ENCODE data around the gene ARNT2.
A peak's percentile ranks its signal among the peaks of the same experiment; 100 is the strongest.

ARNT2 gene

GRCh38 chr15:80525853-80526252 is 121.7 kb downstream of the ARNT2 start:
- no peak for DNase-seq

DNA sequence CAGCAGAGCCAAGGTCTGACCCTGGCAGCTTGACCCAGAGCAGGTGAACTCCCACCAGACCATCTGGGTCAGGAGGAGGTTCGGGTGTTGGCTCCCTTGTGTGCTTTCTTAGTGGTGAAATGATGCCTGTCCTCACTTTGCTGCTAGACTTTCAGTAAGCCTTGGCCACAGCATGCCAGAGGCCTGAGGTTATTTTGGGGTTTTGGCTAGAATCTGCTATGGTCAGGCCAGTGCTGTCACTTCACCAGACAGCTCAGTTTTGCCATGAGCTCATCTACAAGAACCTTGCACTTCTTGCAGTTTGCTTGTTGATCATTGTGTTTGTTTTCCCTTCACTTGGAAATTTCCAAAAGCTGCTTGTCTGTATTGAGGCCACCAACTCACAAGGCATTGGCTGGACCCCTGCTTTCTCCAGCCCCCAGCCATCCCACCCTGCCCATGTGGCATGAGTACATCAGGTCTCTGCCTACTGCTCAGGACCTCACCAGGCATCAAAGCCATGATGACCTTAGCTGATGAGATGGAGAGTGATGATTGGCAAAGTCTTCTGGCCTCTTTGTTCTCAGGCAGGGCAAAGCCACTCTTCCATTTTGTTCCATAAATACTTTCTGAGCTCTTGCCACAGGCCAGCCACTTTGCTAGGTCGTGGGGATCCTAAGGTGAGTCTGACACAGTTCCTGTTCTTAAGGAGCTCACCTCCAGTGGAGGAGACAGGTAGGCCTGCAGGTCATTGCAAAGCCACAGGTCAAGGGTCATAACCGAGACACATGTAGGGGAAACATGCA is 122.6 kb downstream of the ARNT2 start:
- no peak for DNase-seq

DNA sequence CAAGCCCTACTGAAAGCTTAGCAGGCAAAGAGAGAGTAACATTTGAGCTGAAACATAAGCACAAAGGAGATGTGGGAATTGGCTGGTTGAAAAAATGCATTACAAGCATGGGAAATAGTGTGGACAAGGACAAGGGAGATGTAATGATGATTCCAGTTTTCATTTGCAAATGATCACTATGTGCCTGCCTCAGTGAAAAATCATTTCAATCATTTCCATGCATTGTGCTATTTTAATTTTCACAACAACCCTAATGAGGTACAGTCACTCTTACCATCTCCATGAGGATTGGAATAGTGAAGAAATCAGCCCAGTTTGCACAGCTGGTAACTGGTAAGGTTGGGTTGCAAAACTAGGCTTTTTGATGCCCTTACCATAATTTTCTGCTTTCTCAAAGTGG is 123.2 kb downstream of the ARNT2 start:
- DNase-seq, result no peak

DNA sequence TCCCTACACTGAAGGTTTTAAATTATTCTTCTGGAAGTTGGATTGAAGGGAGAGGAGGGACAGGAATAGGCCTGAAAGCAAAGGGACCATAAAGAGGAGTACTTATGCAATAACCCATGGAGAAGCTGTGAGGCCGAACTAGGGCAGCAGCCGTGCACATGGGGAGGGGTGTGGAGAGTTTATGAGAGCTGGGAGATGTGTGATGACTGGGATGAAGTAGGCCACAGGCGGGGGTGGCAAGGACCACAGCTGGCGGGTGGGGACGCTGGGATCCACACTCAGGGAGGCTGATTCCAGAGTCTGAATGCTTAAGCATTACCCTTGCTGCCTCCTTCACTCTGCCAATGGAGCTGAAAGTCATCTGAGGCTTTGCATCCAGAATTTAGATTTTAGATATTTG is 123.8 kb downstream of the ARNT2 start:
- no peak for DNase-seq

DNA sequence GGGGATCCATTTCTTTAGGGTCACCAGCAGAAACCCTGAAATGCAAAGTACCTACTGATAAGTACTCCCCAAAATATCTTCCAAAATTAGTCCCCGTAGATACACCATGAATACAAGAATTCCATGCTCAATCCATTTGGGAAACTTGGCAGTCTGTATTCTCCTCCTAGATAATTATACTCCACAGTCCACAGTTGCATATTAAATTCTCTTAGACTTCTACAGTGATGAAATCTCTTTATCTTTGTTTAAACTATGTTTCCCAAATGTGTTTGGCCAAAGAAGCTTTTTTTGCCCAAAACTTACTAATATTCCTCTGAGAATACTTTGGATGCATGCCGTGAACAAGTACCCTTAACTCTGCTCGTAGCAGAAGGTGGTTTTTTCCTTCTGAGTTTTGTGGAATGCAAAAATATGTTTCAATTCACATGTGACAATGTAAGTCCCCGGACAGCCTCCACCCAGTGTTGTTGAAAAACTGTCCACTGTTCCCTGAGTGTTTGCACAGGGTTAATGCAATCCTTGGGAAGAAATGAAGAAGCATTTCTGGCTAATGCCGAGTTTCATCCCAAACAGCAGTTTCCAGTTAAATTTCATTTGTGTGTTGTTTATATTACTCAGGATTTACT is 126.7 kb downstream of the ARNT2 start:
- no peak for DNase-seq

DNA sequence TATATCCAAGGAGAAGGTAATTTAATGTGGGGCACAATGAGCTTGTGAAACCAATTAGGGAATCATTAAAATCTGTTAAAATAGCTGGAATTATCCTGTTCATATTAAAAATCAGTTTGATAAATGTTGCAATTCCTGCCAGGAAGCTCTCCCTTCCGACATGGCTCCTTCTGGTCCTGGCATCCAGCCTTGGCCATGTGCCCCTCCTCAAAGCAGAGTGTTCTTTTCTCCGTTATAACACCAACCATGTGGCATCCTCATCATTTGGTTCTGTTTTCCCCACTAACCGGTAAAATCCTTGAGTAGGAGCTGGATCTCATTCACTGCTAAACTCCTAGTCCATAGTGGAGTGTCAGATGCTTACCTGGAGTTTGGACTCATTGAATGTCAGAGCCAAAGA is 127.2 kb downstream of the ARNT2 start:
- DNase-seq, result no peak

DNA sequence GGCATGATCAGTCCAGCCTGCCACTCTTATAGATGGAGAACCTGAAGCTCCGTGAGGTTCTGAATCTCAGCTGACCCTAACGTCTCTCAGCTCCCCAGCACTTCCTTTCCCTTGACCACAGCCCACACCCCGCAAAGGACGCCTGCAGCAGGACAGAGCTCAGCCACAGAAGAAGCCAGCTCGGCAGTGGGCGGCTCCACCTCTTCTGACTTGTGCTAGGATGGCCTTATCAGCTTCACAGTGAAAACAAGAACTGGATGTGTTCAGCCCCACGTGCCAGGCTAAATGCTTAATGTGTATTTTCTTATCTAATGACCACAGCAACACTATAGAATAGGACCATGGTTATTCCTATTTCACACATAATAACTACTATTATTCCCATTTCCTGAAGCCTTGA is 127.6 kb downstream of the ARNT2 start:
- DNase-seq, result no peak

DNA sequence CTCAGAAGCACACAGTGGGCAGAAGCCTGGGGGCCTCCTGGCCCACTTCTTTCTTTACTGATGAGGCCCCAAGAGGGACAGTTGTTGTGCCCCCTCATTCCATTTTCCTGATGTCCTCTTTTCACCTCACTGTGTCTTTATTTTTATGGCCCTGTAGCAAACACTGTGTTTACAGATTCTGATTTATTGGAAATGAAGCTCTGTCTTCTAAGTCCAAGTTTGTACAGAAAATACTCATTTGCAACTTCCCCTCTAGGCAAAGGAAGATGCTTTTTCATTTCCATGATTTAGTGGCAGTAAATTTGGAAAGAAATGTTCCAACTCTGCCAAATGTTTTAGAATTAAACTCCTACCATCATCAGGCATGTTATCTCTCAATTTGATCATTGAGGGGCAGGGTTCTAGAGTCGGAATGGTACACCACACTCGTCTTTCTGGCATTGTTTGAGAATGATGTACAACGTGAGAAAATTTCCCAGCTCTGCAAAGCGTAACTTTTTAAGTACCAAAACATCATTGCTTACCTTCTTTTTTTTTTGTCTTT is 129.7 kb downstream of the ARNT2 start:
- no peak for DNase-seq

DNA sequence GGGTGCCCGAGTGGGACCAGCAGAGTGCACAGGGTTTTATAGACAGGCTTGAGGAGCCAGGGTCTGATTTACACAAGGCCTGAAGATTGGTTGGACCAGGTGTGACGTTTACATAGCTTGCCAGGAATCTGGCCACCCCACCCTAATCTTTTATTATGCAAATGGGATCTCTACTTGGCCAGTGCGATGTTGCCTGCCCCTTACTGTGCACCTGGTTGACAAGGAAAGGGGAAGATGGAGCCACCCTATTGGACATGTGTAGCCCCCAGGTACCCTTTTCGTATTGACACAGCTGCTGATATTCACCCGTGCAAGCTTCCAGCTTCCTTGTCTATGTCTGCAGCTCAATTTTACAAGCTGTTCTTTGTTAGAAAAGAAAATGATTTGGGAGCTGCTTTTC is 132.0 kb downstream of the ARNT2 start:
- DNase-seq, result peak; percentile 90

GRCh38 chr15:80536716-80537115 is 132.5 kb downstream of the ARNT2 start:
- DNase-seq, result peak; percentile 35

GRCh38 chr15:80545078-80545477 is 140.9 kb downstream of the ARNT2 start:
- DNase-seq, result no peak

GRCh38 chr15:80547264-80547663 is 143.1 kb downstream of the ARNT2 start:
- DNase-seq, result no peak

DNA sequence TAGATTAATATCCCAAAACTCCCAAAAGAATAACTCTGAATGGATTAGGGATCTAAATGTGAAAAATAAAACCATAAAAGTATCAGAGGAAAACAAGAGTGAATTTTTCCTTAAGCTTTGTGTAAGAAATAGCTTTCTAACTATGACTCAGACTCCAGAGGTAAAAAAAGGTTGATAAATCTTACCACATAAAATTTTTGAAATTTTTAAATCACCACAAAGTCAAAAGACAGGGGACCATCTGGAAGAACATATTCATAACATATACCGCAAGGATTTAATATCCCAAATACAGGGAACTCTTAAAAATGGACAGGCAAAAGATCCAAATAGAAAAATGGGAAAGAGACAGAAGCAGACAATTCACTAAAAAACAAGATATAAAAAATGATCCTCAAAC is 145.0 kb downstream of the ARNT2 start:
- no peak for DNase-seq

DNA sequence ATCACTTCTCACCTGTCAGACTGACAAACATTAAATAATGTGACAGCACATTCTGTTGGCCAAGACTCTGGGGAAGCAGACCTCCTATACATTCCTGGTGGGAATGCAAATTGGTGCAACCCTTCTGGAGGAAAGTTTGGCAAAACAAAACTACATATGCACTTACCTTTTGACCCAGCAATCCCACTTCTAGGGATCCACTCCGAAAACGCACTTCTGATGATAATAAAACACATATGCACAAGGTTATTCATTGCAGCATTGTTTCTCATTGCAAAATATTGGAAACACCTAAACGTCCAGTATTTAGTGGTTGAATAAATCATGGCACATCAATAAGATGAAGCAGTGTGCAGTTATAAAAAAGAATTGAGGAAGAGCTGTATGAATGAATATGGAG is 145.5 kb downstream of the ARNT2 start:
- DNase-seq, result no peak

DNA sequence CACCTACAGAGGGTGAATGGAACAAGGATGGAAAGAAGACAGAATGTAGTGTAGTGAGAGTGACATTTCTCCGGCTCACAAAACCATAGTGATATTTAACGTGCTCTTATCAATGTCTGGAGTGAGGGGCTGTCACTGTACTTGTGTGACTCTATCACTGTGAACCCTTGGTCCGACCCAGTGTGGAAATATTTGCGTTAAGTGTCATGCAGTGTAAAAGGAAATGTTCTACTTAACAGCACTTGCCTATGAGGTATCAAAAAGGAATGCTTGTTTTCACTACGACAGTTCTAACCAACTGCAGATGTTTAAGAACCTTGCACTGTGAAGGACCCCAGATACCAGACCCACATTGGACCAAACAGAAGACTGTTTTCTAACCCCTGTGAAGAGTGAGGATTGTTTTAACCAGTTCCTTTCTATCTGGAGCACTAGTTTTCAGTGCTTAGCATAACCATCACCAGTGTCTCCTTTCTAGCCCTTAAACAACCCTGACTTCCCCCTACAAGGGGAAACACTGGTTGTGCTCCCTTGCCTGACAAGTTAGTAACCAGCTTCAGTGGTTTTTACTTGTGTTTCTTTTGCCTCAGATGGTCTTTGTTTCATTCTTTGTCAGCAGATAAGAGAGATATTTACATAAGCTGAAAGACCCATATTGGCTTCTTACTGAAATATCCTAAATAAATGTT is 146.2 kb downstream of the ARNT2 start:
- no peak for DNase-seq

DNA sequence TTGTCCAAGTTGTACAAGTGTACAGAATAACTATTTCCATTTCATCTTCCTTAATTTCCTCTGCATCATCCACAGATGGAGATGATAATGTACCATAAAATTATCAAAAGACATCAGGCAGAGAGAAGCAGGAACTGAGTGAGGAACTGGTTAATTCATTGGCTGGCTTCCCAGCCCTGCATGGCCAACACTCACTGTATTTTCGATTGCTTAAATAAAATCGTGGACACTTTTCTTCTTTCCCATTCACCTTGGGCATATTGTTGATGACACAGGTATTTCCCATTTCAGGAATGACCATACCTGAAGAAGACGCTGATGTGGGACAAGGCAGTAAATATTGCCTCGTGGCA is 146.7 kb downstream of the ARNT2 start:
- no peak for DNase-seq

DNA sequence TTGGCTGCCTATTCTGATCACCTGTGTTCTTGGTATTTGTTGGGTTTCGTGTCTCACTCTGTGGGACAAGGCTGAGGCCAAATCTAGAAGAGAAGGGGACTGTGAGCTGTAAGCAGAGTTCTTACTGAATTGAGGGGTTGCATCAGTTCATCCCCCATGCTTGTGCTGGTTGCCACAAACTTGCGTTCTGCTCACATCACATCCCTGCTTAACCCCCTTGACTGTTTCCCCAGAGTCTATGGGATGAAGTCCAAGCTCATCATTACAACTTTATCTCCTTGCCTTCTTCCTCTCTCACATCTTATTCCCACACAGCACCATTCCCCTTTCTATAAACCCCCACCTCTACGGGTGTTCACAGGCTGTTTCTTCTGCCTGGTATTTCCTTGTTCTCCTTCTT is 147.2 kb downstream of the ARNT2 start:
- no peak for DNase-seq

GRCh38 chr15:80554560-80554959 is 150.4 kb downstream of the ARNT2 start:
- no peak for DNase-seq

DNA sequence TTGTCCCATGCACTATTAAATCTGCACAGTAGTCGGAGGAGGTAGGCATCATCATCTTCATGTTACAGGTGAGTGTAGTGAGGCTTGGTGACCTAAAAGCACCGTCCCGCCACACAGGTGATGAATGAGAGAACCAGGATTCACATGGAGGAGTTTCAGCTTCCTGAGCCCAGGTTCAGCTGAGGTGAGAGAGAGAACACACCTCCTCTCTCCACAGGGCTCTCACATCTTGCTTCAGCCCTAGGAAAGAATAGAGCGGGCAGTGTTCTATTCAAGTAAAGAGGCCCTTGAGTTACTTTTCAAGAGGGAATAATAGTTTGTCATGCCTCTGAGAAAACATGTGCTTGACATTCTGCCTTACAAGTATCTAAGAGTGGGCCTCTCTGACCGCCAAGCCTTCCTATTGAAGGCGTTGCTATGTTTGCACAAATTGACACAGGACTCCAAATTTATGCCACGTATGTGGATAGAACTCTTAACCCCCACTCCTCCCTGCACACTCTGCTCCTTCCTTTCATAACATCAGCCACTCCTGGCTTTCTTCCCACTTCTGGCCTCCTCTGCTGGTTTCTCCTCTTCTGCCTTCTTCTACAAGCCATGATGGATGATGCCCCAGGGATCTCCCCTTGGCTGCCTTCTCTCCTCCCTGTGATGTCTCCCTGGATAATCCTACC is 152.6 kb downstream of the ARNT2 start:
- no peak for DNase-seq

- DNase-seq, result no peak
Measured at GRCh38 chr15:80557441-80558234, 153.5 kb downstream of the ARNT2 start.

DNA sequence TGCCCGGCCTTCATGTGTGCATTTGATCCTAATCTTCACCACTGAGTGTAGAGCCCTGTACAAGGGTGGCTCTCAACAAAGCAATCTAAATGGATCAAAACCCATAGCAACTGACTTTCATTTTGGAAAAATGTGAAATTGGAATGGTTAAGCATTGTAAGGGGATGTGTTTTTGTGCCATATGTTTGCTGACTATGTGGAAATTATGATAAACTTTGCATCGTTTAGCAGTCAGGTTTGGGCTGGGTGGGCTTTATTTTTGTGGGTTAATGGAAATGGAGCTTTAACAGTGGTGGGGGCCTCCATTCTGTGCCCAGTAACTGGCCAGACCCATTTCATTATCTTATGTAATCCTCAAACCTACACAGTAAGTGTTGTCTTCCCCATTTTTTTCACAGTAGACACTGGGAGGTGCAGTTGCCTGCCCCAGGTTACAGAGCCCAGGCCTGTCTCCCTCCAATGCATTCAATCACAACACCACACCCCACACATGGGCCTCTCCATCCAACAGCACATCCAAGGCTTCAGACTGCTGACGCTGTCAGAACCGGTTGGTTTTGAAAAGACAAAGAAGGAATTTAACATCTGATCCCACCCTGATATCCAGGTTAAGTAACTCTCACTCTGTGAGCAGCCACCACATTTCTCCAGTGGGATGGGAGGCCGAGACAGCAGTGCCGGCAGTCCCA is 154.6 kb downstream of the ARNT2 start:
- no peak for DNase-seq

GRCh38 chr15:80559320-80559693 is 155.1 kb downstream of the ARNT2 start:
- no peak for DNase-seq

Measured in NCI-H1436 (cell line).